ENCODE measurements around the gene LMO2.
A peak's percentile ranks its signal among the peaks of the same experiment; 100 is the strongest.

LMO2 gene

DNA sequence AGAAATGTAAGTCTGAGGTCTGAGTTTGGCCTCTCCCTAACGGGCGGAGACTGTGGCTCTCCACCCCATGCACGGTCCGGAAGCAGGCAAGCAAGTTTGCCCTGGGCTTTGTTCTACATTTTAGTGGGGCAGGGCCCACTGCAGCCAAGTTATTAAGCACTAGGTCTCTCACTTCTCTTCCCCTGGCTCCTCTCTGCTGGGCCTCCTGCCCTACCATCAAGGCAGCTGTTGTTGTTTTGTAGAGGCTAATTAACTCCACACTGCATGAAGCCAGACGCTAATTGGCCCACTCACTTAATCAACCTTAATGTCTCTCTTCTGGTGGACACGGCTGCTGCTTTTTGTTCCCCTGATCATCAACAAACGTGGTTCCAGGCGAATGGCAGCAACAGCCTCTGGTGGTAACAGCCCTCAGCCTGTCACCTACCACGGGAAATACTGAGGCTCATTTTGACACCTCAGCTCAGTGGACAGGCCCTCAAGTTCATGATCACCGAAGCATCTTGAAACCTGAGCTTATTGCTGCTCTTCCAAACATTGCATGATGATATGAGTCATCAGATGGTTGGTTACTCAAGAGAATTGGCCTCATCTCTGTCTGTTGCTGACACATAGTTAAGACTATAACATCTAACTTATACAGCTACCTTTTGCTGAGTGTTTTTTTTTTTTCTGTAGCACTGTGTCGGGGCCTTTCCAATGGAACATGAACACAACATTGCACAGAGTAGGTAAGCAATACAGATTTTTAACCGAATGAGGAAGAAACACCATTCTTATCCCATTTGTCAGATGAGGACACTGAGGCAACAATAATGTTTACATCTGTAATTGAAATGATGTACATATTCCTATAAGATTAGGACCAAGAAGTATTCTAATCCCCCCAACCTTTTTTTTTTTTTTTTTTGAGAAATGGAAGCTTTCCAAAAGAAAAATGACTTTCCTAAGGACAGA is 20.8 kb upstream of the LMO2 start:
- peak; percentile 72 for DNase-seq

DNA sequence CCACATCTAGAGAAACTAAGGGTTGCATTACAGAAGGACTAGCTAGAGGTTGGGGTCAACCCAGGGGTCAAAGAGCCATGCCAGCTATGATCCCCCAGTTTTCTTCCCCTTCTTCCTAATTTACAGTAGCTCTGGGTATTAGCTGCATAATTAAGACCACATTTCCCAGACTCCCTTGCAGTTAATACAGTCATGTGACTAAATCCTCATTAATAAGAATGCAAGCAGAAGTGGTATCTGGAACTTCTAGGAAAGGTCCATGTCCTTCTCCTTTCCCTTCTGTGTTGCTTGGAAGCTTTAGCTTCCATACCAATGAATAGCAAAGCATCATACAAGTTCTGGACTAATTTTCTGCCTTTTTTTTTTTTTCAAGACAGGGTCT is 19.1 kb upstream of the LMO2 start:
- no peak for DNase-seq

- no peak for DNase-seq
Observed at GRCh38 chr11:33910296-33910957, 18.6 kb upstream of the LMO2 start.

- DNase-seq = no peak
Observed at GRCh38 chr11:33909552-33909951, 17.7 kb upstream of the LMO2 start.

DNA sequence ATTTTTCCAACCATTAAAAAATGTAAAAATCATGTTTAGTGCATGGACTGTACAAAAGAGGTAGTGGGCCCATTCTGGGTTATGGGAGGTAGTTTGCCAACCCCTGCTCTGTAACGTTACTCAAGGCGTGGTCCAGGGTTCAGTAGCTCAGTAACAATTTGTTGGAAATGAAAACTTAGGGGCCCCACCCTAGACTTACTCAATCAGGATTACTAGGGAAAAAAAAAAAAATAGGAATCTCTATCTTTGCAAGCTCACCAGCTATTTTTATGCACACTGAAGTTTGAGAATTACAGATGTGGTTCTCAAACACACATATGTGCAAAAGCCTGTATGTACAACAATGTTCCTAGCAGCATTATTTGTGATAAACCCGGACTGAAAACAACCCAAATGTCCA is 17.3 kb upstream of the LMO2 start:
- no peak for DNase-seq

DNA sequence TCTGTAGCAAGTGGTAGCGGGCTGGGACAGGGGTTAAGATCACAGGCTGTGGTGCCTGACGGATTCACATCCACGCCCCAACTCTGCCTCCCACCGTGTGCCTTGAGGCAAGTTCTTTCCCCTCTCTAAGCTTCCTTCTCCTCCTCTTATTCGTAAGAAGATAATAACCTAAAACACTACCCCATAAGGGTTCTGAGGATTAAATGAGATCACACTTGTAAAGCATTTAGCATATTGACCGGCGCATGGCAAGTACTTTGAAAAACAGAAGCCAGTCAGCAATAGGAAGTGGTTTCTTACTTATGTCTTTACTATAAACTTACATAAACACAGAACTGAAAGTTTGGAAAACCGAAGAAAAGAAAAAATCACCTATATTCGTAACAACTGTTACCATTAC is 15.5 kb upstream of the LMO2 start:
- no peak for DNase-seq

- DNase-seq = no peak
Observed at GRCh38 chr11:33906484-33907186, 14.8 kb upstream of the LMO2 start.

GRCh38 chr11:33904102-33904501 is 12.2 kb upstream of the LMO2 start:
- DNase-seq = no peak

DNA sequence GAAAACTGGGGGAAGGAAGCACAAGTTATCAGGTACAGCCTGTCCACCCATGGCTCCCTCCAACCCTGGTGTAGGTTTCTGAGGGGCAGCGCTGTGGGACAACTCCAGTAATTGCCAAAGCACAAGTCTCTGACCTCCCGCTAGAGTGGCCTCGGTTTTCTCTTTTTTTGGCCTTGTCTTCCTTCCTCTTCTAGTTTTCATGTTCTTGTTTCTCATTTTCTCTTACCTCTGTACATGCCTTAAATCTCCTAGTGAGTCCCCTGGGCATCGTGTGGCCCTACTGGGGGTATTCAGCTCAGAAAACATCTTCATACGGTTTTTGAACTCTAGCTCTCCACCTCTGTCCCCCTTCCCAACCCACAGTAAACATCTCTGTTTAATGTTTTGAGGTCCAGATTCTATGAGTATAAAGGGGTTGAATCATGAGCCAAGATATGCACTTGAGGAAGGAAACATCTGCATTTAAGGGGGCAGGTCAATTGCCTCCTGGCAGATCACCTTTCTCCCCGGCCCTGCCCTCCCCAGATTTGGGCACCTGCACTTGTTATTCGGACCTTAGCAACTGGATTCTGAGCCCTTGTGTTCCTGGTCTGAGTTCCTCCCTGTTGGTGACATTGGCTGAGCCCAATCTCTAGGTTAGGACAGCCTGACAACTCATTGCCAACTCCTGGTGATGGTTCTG is 8.4 kb upstream of the LMO2 start:
- DNase-seq = no peak

DNA sequence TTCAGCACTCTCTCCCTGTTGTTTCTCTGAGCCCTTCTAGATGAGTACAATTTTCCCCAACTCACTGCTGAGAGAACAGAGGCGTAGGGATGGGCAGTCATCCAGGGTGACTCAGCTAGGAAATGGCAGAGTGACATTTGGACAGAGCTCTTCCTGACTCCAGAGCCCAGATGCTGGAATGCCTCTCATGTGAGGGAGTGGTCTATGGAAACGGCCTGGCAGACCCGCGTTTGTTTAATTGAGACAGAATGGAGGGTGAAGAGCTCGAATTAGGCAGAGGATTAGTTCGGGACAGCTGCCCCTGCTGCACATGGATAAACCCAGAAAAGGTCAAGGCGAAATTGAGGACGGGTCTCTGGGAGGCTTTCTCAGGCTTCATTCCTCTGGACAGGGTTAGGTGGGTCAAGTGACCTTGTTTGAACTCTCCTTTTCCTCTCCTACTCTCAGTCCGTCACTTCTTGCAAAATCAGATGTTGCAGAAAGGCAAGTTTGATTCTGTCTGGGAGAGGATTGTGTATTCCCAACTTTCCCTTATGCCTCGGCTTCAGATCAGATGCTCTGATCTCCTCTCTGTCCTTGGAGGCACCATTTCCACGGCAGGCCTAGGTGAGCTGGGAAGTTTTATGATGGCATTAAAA is 7.6 kb upstream of the LMO2 start:
- DNase-seq = no peak

GRCh38 chr11:33898957-33899356 is 7.1 kb upstream of the LMO2 start:
- DNase-seq = no peak

DNA sequence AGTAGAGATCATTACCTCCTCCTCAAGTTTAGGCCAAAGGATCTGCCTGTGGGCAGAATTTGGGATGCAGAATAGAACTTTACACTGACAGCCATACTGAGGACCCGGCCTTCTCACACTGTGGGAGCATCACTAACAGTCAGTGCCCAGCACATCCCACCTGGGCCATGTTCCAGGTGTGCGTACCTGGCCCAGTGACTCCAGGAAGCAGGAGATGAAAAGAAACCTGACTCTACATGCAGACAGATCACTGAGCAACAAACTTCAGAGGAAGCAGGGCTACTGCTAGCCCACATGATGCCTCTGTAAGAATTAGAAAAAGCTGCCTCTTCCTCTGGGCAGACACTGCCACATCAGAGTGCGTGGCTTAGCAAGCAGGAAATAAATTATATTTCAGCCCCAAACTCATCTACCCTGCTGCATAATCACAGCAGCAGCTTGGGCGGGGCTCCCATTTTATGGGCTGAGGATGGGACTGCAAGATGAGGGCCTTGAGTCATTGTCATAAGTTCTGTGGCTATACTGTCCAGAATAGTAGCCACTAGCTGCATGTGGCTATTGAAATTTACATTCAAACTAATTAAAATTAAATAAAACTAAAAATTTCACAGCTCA is 6.0 kb upstream of the LMO2 start:
- no peak for DNase-seq

- DNase-seq = no peak
Observed at GRCh38 chr11:33896911-33897310, 5.0 kb upstream of the LMO2 start.

DNA sequence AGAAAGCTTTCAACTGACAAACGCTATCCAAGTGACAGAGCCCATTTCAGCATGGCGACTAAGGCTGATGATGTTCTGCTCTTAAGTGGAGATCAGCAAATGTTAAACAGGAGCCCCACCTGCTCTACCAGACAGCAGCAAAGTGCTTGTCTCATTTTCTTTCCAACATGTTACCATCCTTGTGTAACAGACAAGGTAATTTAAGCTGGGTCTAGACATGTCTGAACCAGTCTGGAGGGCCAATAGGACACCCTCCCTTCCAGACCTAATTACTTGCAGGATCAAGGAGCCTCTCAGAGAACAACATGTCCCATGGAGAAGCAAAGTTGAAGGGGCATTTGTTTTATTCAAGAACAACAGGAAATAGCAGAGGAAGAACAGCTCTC is 3.9 kb upstream of the LMO2 start:
- DNase-seq = peak; percentile 56

GRCh38 chr11:33894398-33894746 is 2.5 kb upstream of the LMO2 start:
- no peak for DNase-seq

DNA sequence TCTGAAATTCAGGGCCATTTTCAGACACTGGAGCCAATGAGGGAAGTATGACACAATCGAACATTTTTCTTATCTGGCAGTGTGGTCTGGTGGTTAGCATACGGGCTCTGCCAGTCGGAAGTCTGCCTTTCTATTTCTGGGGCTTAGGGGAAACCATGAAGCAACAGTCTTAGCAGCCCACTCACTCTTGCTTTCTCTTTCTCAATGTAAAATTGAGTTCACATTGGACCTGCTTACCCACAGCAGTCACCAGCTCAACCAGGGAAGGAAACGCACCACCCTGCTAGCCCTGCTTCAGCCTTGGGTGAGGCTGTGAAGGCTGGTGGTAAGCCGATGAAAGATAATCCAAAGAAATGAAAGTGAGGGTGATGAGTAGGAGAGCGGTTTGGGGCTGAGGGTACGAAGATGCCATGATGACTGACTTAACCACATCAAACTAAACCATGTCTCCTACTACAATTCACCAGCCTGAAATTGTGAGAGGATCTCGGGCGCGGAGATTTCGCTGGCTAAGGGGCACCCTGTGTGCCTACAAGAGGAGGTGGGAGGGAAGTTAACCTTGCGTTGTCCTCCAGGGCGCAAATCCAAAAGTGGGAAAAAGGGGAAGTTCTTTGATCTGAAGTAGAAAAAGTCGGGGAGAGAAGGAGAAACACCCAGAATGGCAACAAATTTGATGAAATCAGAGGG is 2.0 kb upstream of the LMO2 start:
- DNase-seq = no peak

GRCh38 chr11:33892906-33893594 is 1.2 kb upstream of the LMO2 start:
- no peak for DNase-seq

DNA sequence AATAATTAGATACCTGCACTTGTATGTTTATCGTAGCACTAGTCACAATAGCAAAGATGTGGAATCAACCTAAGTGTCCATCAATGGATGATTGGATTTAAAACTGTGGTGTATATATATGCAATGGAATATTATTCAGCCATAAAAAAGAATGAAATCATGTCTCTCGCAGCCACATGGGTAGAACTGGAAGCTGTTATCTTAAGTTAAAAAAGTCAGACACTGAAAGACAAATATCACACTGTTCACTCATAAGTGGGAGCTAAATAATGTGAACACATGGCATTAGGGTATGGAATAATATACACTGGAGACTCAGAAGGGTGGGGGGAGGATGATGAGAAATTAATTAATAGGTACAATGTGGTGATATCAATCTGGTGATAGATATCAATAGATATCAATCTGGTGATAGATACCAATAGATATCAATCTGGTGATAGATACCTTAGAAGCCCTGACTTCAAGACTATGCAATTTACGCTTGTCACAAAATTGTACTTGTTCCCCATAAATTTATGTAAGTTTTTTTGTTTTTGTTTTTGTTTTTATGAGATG is 2.0 kb downstream of the LMO2 start:
- no peak for DNase-seq

GRCh38 chr11:33889296-33889695 is 2.6 kb downstream of the LMO2 start:
- no peak for DNase-seq

GRCh38 chr11:33887886-33888285 is 4.0 kb downstream of the LMO2 start:
- DNase-seq = no peak

Data from NCI-H1436 (cell line).